Measurements from ENCODE around the gene RIPOR3.
"Not testable (repeated sequence)": the region's sequence is repeated elsewhere in the genome, so short reads cannot be mapped to it uniquely, and the experiment has no call there.

Gene RIPOR3

GRCh38 chr20:50704514-50704913 is 13.2 kb upstream of the RIPOR3 start:
- no peak for DNase-seq

DNA sequence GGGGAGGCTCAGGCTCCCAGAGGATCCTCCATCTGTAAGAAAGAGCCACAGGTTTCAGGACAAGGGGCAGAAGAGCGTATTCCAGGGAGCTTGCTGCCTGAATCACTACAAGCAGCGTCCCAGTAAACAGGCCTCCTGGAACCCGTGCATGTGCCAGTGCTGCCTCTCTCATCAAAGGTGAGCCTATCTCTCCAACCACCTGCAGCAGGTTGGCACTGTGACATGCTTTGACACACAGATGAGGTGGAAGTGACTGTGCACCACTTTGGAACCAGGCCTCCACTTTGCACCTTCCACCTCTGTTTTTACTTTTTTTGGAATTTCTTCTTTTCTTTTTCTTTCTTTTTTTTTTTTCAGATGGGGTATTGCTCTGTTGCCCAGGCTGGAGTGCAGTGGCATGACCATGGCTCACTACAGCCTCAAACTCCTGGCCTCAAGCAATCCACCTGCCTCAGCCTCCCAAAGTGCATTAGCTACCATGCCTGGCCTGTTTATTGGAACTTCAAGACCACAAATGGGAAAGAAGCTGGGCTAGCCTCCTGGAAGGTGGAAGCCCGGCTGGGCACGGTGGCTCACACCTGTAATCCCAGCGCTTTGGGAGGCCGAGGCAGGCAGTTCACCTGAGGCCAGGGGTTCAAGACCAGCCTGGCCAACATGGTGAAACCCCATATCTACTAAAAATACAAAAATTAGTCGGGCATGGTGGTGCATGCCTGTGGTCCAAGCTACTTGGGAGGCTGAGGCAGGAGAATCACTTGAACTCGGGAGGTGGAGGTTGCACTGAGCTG is 12.5 kb upstream of the RIPOR3 start:
- DNase-seq: not testable (repeated sequence)

- DNase-seq: no peak
Observed at GRCh38 chr20:50701041-50701963, 10.0 kb upstream of the RIPOR3 start.

DNA sequence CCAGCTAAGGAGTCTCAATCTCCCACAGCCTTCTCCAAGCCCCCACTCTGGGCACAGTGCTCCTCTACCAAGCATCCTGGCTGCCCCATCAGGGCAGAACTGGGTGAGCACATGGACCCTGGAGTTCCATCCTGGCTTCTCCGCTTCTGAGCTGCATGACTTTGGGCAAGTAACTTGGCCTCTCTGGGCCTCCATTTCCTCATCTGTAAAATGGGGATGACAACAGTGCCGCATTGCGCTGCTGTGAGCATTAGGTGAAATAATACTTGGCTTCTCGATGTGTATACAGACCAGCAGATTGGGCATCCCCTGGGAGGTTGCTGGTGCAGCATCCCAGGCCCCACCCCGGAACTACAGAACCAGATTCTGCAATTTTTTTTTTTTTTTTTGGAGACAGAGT is 8.3 kb upstream of the RIPOR3 start:
- DNase-seq: no peak

DNA sequence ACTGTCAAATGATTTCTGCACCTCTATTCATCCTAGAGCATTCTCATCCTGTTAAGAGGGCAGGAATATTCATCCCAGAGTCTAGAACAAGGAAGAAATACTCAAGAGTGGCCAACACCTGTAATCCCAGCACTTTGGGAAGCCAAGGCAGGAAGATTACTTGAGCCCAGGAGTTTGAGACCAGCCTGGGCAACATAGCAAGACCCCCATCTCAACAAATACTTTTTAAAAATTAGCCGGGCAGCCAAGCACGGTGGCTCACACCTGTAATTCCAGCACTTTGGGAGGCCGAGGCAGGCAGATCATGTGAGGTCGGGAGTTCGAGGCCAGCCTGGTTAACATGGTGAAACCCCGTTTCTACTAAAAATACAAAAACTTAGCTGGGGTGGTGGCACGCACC is 6.9 kb upstream of the RIPOR3 start:
- not testable (repeated sequence) for DNase-seq

DNA sequence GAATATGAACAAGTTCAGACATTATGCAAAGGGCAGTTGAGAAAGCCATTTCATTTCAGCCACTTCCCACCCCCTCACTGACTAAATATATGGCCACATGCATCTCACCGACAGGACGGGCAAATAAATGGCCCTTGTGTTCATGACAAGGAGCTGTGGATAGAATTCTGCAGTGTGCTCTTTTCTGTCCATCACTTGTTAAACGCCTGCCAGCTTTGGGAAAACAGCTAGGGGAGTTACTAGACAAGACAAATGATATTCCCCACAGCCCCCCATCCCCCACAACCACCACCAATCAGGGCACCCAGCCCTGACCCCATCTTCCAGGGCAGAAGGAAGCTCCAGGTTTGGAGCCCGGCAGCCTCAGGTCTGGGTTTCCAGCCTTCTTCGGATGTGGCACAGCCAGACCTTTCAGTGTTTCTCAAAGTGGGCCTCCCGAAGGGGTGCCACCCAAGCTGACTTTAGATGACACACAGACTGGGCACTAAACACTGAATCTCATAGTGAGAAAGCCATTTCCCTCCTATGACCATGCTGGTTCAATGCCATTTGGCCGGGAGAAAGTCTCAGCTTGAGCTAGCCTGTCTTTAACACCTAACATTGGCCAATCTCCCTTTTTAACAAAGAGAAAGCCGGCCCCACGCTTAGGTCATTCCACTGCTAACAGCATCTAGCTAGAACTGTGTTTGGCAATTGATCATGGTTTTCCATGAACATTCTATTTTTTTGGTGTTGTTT is 4.0 kb upstream of the RIPOR3 start:
- DNase-seq: no peak

GRCh38 chr20:50694379-50695134 is 3.2 kb upstream of the RIPOR3 start:
- no peak for DNase-seq

- DNase-seq: no peak
Observed at GRCh38 chr20:50693001-50693400, 1.7 kb upstream of the RIPOR3 start.

GRCh38 chr20:50692552-50692933 is 1.2 kb upstream of the RIPOR3 start:
- no peak for DNase-seq

DNA sequence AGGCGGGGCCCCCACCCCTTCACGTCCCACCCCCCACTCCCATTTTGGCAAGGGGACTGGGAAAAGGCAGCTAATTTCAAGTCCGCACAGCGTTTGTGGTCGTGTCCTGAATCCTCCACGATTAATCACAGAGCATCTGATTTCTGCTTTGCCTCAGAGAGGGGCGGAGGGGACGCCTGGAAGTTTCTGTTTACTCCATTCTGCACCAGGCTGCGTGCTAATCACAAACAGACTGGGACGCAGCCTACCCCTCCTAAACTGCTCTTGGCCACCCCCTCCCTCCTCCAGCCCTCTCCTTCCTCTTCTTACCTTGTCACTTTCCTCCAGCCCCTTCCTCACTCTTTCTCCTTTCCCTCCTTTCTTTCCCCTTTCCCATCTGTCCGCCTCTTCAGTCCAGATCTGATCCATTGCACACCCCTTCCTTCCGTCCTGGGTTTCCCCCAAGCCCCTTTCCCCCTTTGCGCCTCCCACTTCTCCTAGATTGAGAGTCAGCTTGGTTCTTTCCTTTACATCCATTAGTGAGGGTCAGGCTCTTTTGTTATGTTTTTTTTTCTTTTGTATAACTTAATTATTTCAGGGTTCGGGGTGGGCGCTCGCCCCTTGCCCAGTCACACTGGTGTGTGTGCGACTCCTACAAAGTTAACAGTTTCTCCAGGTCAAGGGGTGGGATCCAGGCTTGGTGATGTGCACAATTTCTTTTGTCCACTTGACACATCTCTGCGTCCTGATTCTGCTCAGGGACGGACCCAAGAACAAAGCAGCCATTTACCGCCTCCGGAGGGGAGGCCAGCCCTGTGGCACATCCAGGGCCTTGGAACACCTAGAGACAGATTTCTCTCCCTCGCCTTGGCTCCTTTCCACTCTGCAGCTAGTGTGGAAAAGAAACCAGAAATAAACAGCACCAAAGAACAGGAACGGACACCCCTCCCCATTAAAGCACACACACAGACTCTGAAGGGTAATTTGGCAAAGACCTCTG is 520 bp upstream of the RIPOR3 start:
- no peak for DNase-seq

DNA sequence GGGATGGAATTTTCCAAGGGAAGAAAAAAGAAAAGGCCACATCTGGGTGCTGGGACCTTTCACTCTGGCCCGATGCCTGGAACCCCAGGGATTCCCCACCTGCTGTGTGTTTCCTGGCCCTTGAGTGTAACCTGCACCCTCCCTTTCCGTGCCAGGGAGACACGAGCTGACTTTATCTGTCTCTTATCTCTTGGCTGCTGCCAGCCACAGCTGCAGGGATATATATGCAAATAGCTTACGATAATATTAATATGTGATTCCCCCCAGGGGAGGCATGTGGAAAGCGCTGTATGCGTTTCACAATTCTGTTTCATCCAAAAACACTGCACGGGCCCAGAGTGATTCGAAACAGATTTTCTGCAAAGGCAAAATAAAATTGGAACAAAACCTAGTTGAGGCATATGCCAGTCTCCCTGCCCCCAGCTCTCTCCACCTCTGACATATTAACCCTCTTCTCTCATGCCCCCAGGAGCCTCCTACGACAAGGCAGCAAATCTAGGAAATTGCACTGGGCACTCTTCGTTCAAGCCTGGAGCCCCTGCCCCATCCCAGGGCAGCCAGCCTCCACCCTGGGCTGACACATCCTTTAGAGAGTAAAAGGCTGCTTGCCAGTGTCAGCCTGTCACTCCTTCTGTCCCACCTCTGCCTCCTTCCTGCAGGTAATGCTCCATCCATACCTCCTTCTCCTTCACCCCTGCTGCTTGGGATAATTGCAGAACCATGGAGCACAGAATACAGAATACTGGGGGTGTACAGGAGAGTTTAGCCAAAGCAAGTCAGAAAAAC is 1.3 kb downstream of the RIPOR3 start:
- DNase-seq: no peak

- no peak for DNase-seq
Observed at GRCh38 chr20:50688256-50688975, 2.9 kb downstream of the RIPOR3 start.

- DNase-seq: no peak
Observed at GRCh38 chr20:50686821-50687220, 4.5 kb downstream of the RIPOR3 start.

- no peak for DNase-seq
Observed at GRCh38 chr20:50683570-50683969, 7.8 kb downstream of the RIPOR3 start.

- DNase-seq: no peak
Observed at GRCh38 chr20:50682947-50683530, 8.3 kb downstream of the RIPOR3 start.

- no peak for DNase-seq
Observed at GRCh38 chr20:50682065-50682464, 9.3 kb downstream of the RIPOR3 start.

- no peak for DNase-seq
Observed at GRCh38 chr20:50681359-50682064, 9.8 kb downstream of the RIPOR3 start.

DNA sequence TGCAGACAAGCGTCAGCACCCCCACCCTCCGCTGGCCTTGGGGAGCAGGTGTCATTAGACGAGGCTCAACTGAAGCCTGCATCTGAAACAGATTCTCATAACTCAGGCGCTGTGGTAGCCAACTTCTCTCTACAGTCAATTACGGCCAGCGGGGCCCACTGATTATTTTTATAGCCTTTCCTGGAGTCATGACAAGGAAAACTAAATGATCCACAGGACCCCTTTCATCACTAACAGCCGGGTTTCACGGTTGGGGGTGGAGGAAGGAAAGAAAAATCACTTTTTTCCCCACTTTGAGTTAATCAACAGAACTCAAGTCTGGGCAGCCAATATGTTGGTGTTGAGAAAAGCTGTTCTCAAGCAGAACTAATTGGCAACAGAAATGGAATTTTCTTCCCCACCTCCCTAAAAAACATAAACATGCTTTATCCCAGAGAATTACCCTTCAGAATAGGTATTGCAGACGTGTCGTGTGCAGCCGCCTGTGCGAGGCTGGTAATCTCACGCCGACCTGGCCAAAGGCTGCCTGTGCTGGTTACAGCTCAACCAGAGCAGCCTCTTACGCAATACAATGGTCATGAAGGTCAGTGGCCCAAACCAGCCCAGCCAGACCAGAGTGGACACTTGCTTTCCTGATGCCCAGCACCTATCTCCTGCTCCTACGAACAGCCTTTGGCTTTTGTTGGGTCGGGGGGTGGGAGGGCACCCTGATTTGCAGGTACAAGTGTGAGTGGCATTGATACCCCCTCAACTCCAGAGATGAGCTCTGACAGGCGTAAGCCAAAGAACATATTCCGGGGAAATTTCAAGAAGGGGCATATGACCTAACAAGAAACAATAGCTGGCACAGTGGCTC is 11.0 kb downstream of the RIPOR3 start:
- DNase-seq: no peak
